Breast epithelium (tissue), 4 donors: ENCODE measurements around the gene SIT1. TPM values are rescaled to one million over a fixed set of nuclear protein-coding genes. Genes with fewer than 3 reads are reported as not detected.
A peak's percentile ranks its signal among the peaks of the same experiment; 100 is the strongest.

Experiments used
- DNase-seq, 2 donors: peaks; one replicate each; pipeline ENCODE4 v3.0.0-alpha.2; 2019; ENCODE audit warnings: low spot score in 2 of 2
- H3K27ac ChIP-seq, 2 donors: fragments of 200-600 bp; sonication (generic) in 1 of 2; one replicate each; pipeline ENCODE4 v1.5.1; 2016 to 2019; ENCODE audit warnings: mild to moderate bottlenecking in 1 of 2
- H3K27me3 ChIP-seq, 2 donors: fragments of 200-600 bp; sonication (generic) in 1 of 2; one replicate each; pipeline versions ENCODE4 v1.5.1 to v1.6.0; 2017 to 2019; ENCODE audit warnings: control low read depth in 1 of 2, mild to moderate bottlenecking in 1 of 2
- H3K36me3 ChIP-seq: fragments of 200-600 bp; one replicate; pipeline ENCODE4 v1.5.1; 2019
- H3K4me1 ChIP-seq, 2 donors: fragments of 200-600 bp; sonication (generic); one replicate each; pipeline ENCODE4 v1.5.1; 2016 to 2019; ENCODE audit warnings: control low read depth in 1 of 2
- H3K4me3 ChIP-seq, 3 donors: fragments of 200-600 bp; sonication (generic); 1 replicate in 2 of 3; 2 replicates in 1 of 3; pipeline ENCODE4 v1.5.1; 2016 to 2019; ENCODE audit warnings: mild to moderate bottlenecking in 3 of 3, moderate library complexity in 2 of 3
- H3K9me3 ChIP-seq, 2 donors: fragments of 200-600 bp; sonication (generic) in 1 of 2; one replicate each; pipeline ENCODE4 v1.5.1; 2016 to 2019; ENCODE audit warnings: control low read depth in 1 of 2
- POLR2A ChIP-seq: fragments of 450-650 bp; IDR thresholded peaks from one replicate; pipeline ENCODE4 v1.6.1; 2016; ENCODE audit warnings: antibody characterized with exemption, mild to moderate bottlenecking, moderate library complexity
- POLR2AphosphoS5 ChIP-seq, 3 donors: sonication (generic); formaldehyde crosslinking; IDR thresholded peaks; one replicate each; pipeline ENCODE4 v1.6.1; 2017; ENCODE audit warnings: antibody characterized with exemption in 3 of 3
- intact Hi-C: fragments of 100-400 bp; cut with DNase I; formaldehyde crosslinking; loops from one replicate; pipeline ENCODE4 v1.15.1; 2023; ENCODE audit warnings: low total_unique reads
- total RNA-seq, 3 donors: library from RNA; depleted of rRNA; stranded (reverse); fragments of >200 nt; gene quantifications; one replicate each; pipeline ENCODE4 v1.1.0, GENCODE V29; 2016
- TF ChIP-seq, protein P1 (sequence below), 3 donors: fragments of 450-650 bp; IDR thresholded peaks; one replicate each; pipeline ENCODE4 v1.5.1; 2016 to 2017; ENCODE audit warnings: antibody characterized with exemption in 3 of 3, mild to moderate bottlenecking in 3 of 3, moderate library complexity in 3 of 3

Gene SIT1
- total RNA-seq, 3 donors from 2014 or later, result 1.2 to 3.2 (median 1.3) TPM

- TF ChIP-seq, protein P1, sequence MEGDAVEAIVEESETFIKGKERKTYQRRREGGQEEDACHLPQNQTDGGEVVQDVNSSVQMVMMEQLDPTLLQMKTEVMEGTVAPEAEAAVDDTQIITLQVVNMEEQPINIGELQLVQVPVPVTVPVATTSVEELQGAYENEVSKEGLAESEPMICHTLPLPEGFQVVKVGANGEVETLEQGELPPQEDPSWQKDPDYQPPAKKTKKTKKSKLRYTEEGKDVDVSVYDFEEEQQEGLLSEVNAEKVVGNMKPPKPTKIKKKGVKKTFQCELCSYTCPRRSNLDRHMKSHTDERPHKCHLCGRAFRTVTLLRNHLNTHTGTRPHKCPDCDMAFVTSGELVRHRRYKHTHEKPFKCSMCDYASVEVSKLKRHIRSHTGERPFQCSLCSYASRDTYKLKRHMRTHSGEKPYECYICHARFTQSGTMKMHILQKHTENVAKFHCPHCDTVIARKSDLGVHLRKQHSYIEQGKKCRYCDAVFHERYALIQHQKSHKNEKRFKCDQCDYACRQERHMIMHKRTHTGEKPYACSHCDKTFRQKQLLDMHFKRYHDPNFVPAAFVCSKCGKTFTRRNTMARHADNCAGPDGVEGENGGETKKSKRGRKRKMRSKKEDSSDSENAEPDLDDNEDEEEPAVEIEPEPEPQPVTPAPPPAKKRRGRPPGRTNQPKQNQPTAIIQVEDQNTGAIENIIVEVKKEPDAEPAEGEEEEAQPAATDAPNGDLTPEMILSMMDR (IDR thresholded peaks at IDR 0.05), result no peak
- TF ChIP-seq POLR2A (no peak), POLR2AphosphoS5 (IDR thresholded peaks at IDR 0.05) (no peak)
- no peaks in the 10 kb centered on the region for H3K9me3 ChIP-seq
- DNase-seq, result no peak
- no peaks in the 10 kb centered on the region for H3K4me1 ChIP-seq
- H3K36me3 ChIP-seq, result no peaks in the 10 kb centered on the region
- intact Hi-C loops, result no loop called here
- H3K27me3 ChIP-seq, result no peaks in the 10 kb centered on the region
- H3K27ac ChIP-seq, result peak overlapping the region; percentile 39 to 71
- peak overlapping the region; percentile 47 to 69 (median 69) for H3K4me3 ChIP-seq
Measured at GRCh38 chr9:35665471-35665818, 14.7 kb upstream of the SIT1 start.

DNA sequence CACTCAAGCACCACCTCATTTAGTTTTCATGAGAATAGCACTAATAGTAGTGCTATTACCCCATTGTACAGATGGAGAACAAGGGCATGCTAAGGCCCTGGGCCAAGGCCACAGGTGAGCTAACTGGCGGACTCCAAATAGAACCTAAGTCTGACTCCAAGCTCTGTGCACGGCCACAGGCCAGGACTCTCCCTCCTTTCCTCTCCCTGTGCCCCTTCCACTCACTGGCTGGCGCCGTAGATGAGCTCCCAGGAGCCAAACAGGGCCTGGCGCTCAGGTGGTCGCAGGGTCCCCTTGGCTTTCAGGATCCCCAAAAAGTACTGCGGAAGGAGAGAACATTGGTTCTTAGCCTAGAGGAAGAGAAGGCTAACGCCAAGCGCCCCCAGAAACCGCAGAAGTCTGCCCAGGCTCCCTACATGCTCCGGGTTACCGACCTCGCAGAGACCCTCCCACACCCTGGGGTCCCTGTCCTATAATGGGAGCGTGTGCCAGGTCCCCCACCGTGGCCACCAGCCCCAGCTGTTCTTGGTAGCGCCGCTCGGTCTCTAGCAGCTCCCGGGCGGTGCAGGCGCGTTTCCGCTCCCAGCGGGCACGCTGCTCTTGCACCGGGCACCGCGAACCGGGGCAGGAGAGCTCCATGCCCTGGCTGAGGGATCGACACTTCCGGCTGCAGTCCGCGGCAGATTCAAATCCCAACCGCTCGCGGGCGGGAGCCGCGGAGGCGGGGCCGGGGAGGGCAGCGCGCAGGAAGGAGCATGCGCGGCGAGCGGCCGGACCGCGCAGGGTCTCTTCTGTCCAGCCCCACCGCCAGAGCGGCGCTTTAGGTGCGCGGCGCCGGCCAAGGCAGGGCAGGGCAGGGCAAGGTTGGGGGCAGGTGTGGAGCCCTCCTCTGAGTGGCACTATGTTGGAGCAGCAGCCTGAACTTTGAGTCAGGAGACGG lies 14.1 kb upstream of the SIT1 start, which contains the start of gene ARHGEF39:
Gene ARHGEF39, minus strand, starts transcription at position 665 of the 940 bp plus-strand sequence. Its CDS starts 26 bp downstream, at position 639.
- intact Hi-C loops, result no loop called here
- peak; percentile 53 to 77 for DNase-seq
- Histone ChIP-seq H3K27me3 (no peaks in the 10 kb centered on the region), H3K36me3 (no peaks in the 10 kb centered on the region), H3K4me1 (no peaks in the 10 kb centered on the region), H3K9me3 (no peaks in the 10 kb centered on the region), H3K4me3 (peak within 1 kb of the TSS; percentile 47 to 69 (median 69)), H3K27ac (peak within 1 kb of the TSS; percentile 39 to 71)
- TF ChIP-seq, protein P1 (IDR thresholded peaks at IDR 0.05), result no peak
- TF ChIP-seq POLR2A (no peak), POLR2AphosphoS5 (IDR thresholded peaks at IDR 0.05) (peak in 1 of 3 donors; percentile 18)

DNA sequence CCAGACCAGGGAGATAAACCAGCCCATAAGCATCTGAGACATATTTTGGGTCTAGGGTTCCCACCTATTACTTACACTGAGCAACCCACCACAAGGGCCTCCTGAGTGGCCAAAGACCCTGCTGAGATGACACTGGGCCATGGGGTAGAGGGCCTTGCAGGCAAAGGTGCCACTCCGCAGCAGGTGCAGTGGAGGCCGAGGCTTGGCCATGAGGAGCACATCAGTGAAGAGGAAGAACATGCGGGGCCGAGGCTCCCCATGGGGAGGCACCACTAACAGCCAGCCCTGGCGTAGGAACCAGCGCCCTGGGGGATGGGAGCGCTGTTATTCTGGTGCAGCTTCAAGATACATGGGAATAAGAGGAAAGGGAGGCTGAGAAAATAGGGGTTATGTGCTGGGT lies 11.7 kb upstream of the SIT1 start:
- Histone ChIP-seq H3K4me1 (no peaks in the 10 kb centered on the region), H3K9me3 (no peaks in the 10 kb centered on the region), H3K36me3 (no peaks in the 10 kb centered on the region), H3K4me3 (no peak overlapping the region), H3K27ac (peak overlapping the region; percentile 62 to 84), H3K27me3 (no peaks in the 10 kb centered on the region)
- TF ChIP-seq POLR2AphosphoS5 (IDR thresholded peaks at IDR 0.05) (no peak), POLR2A (no peak)
- TF ChIP-seq, protein P1 (IDR thresholded peaks at IDR 0.05), result no peak
- no peak for DNase-seq
- intact Hi-C loops, result no loop called here

GRCh38 chr9:35661756-35662350 lies 11.1 kb upstream of the SIT1 start:
- Histone ChIP-seq H3K4me3 (no peak overlapping the region), H3K27ac (peak overlapping the region; percentile 62 to 84), H3K4me1 (no peaks in the 10 kb centered on the region), H3K36me3 (no peaks in the 10 kb centered on the region), H3K9me3 (no peaks in the 10 kb centered on the region), H3K27me3 (no peaks in the 10 kb centered on the region)
- intact Hi-C loops, result no loop called here
- TF ChIP-seq, protein P1 (IDR thresholded peaks at IDR 0.05), result no peak
- no peak for TF ChIP-seq POLR2A
- TF ChIP-seq POLR2AphosphoS5 (IDR thresholded peaks at IDR 0.05), result no peak
- no peak for DNase-seq

DNA sequence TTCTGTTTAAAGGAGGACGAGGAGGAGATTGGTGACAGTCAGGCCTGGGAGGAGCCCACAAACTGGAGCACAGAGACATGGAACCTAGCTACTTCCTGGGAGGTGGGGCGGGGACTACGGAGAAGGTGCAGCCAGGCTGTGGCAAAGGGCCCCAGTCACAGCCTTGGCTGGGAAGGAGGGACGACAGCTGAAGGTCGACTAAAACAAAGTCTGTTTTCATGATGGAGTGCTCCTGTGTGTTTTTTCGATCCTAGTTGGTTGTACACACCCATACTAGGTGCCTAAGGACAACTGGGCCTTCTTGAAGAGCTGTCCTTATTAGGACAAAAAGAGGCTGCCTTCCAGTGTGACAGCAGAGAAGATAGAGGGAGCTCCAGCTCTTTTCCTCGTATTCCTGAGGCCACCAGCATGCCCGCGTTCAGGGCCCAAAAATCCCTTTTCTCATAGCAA lies 10.3 kb upstream of the SIT1 start:
- Histone ChIP-seq H3K4me1 (no peaks in the 10 kb centered on the region), H3K36me3 (no peaks in the 10 kb centered on the region), H3K9me3 (no peaks in the 10 kb centered on the region), H3K27ac (peak overlapping the region; percentile 81 to 84), H3K27me3 (no peaks in the 10 kb centered on the region), H3K4me3 (no peak overlapping the region)
- peak in 1 of 2 donors; percentile 57 for DNase-seq
- TF ChIP-seq POLR2A, result no peak
- TF ChIP-seq POLR2AphosphoS5 (IDR thresholded peaks at IDR 0.05), result peak in 1 of 3 donors; percentile 9
- intact Hi-C loops, result no loop called here
